Measurements from ENCODE around the gene IFT25.

IFT25 gene

GRCh38 chr1:53957194-53957818 lies 11.8 kb upstream of the IFT25 start:
- no peak for DNase-seq (ENCODE audit: low read depth in 2 of 2)

GRCh38 chr1:53956308-53957168 lies 11.0 kb upstream of the IFT25 start:
- no peak for DNase-seq (ENCODE audit: low read depth in 2 of 2)

- DNase-seq (ENCODE audit: low read depth in 2 of 2): no peak
These were observed 8.6 kb upstream of the IFT25 start for GRCh38 chr1:53954128-53954527.

- no peak for DNase-seq (ENCODE audit: low read depth in 2 of 2)
These were observed 6.2 kb upstream of the IFT25 start for GRCh38 chr1:53951697-53952096.

- no peak for DNase-seq (ENCODE audit: low read depth in 2 of 2)
These were observed 3.8 kb upstream of the IFT25 start for GRCh38 chr1:53949023-53949990.

GRCh38 chr1:53948291-53948690 lies 2.8 kb upstream of the IFT25 start:
- no peak for DNase-seq (ENCODE audit: low read depth in 2 of 2)

GRCh38 chr1:53947172-53947907 lies 1.8 kb upstream of the IFT25 start:
- no peak for DNase-seq (ENCODE audit: low read depth in 2 of 2)

- no peak for DNase-seq (ENCODE audit: low read depth in 2 of 2)
These were observed 1.0 kb upstream of the IFT25 start, which contains the start of gene LRRC42 for GRCh38 chr1:53946252-53947171. Gene LRRC42, plus strand, starts transcription at chr1:53946350. Its CDS starts 5,650 bp downstream, at chr1:53952000.

- no peak for DNase-seq (ENCODE audit: low read depth in 2 of 2)
These were observed 391 bp downstream of the IFT25 start for GRCh38 chr1:53945183-53945432.

- DNase-seq (ENCODE audit: low read depth in 2 of 2): no peak
These were observed 873 bp downstream of the IFT25 start for GRCh38 chr1:53944469-53945182.

- no peak for DNase-seq (ENCODE audit: low read depth in 2 of 2)
These were observed 1.9 kb downstream of the IFT25 start for GRCh38 chr1:53943490-53944043.

- DNase-seq (ENCODE audit: low read depth in 2 of 2): no peak
These were observed 2.4 kb downstream of the IFT25 start for GRCh38 chr1:53943090-53943489.

GRCh38 chr1:53942127-53942957 lies 3.2 kb downstream of the IFT25 start:
- DNase-seq (ENCODE audit: low read depth in 2 of 2): no peak

- DNase-seq (ENCODE audit: low read depth in 2 of 2): no peak
These were observed 7.2 kb downstream of the IFT25 start for GRCh38 chr1:53938136-53938830.

GRCh38 chr1:53936430-53936829 lies 9.1 kb downstream of the IFT25 start:
- no peak for DNase-seq (ENCODE audit: low read depth in 2 of 2)

- DNase-seq (ENCODE audit: low read depth in 2 of 2): no peak
These were observed 11.2 kb downstream of the IFT25 start for GRCh38 chr1:53934170-53934765.

GRCh38 chr1:53931523-53931922 lies 14.0 kb downstream of the IFT25 start:
- no peak for DNase-seq (ENCODE audit: low read depth in 2 of 2)

GRCh38 chr1:53930932-53931331 lies 14.6 kb downstream of the IFT25 start:
- DNase-seq (ENCODE audit: low read depth in 2 of 2): no peak
